Nephron progenitor cell (in vitro differentiated cells): ENCODE measurements around the gene HLA-DOA.

Experiments used
- DNase-seq: peaks from one replicate; pipeline ENCODE4 v3.0.0; 2021
- H3K27ac Mint-ChIP-seq: 2 replicates; pipeline ENCODE4 v1.8.0; 2021; ENCODE audit warnings: mild to moderate bottlenecking, moderate library complexity, mixed read lengths
- H3K27me3 Mint-ChIP-seq: 2 replicates; pipeline ENCODE4 v1.8.0; 2021; ENCODE audit warnings: mild to moderate bottlenecking, low read depth, mixed read lengths; ENCODE audit not compliant: poor library complexity
- H3K36me3 Mint-ChIP-seq: 2 replicates; pipeline ENCODE4 v1.8.0; 2021; ENCODE audit warnings: low read depth, mixed read lengths
- H3K4me1 Mint-ChIP-seq: 2 replicates; pipeline ENCODE4 v1.8.0; 2021; ENCODE audit warnings: mixed read lengths
- H3K4me3 Mint-ChIP-seq: 2 replicates; pipeline ENCODE4 v1.8.0; 2021; ENCODE audit warnings: mild to moderate bottlenecking, moderate library complexity, mixed read lengths
- H3K9me3 Mint-ChIP-seq: 2 replicates; pipeline ENCODE4 v1.8.0; 2021; ENCODE audit warnings: mild to moderate bottlenecking, moderate library complexity, mixed read lengths
- CTCF ChIP-seq: fragments of 200-600 bp; sonication (generic); IDR thresholded peaks from 2 replicates; pipeline ENCODE4 v1.5.0; 2021; ENCODE audit warnings: antibody characterized with exemption

HLA-DOA gene

GRCh38 chr6:32967151-32968091 is 42.0 kb downstream of the HLA-DOA start:
- peaks cover 3% of the 10 kb centered on the region for H3K36me3 Mint-ChIP-seq
- peak overlapping the region; percentile 94 for H3K27ac Mint-ChIP-seq
- peak; percentile 36 for TF ChIP-seq CTCF
- H3K9me3 Mint-ChIP-seq = no peaks in the 10 kb centered on the region
- H3K27me3 Mint-ChIP-seq = no peaks in the 10 kb centered on the region
- DNase-seq = no peak
- peaks cover 31% of the 10 kb centered on the region for H3K4me1 Mint-ChIP-seq
- H3K4me3 Mint-ChIP-seq = peak overlapping the region; percentile 82

- Mint-ChIP-seq H3K4me1 (peaks cover 31% of the 10 kb centered on the region), H3K27me3 (no peaks in the 10 kb centered on the region), H3K4me3 (no peak overlapping the region), H3K9me3 (peaks cover 12% of the 10 kb centered on the region), H3K36me3 (peaks cover 14% of the 10 kb centered on the region), H3K27ac (no peak overlapping the region)
- no peak for DNase-seq
- TF ChIP-seq CTCF = no peak
Measured at GRCh38 chr6:32964776-32965175, 44.6 kb downstream of the HLA-DOA start.

- peaks cover 12% of the 10 kb centered on the region for H3K9me3 Mint-ChIP-seq
- no peak overlapping the region for H3K27ac Mint-ChIP-seq
- peaks cover 14% of the 10 kb centered on the region for H3K36me3 Mint-ChIP-seq
- H3K4me3 Mint-ChIP-seq = no peak overlapping the region
- DNase-seq = no peak
- no peaks in the 10 kb centered on the region for H3K27me3 Mint-ChIP-seq
- no peak for TF ChIP-seq CTCF
- H3K4me1 Mint-ChIP-seq = peaks cover 31% of the 10 kb centered on the region
Measured at GRCh38 chr6:32963866-32964265, 45.5 kb downstream of the HLA-DOA start.

GRCh38 chr6:32962213-32962826 is 47.1 kb downstream of the HLA-DOA start:
- Mint-ChIP-seq H3K27me3 (no peaks in the 10 kb centered on the region), H3K4me3 (no peak overlapping the region), H3K4me1 (peaks cover 25% of the 10 kb centered on the region), H3K27ac (no peak overlapping the region), H3K36me3 (peaks cover 18% of the 10 kb centered on the region), H3K9me3 (peaks cover 12% of the 10 kb centered on the region)
- DNase-seq = no peak
- TF ChIP-seq CTCF = no peak

- Mint-ChIP-seq H3K4me1 (peaks cover 12% of the 10 kb centered on the region), H3K27ac (no peak overlapping the region), H3K36me3 (peaks cover 18% of the 10 kb centered on the region), H3K9me3 (peaks cover 12% of the 10 kb centered on the region), H3K27me3 (peaks cover 3% of the 10 kb centered on the region), H3K4me3 (no peak overlapping the region)
- TF ChIP-seq CTCF = no peak
- DNase-seq = no peak
Measured at GRCh38 chr6:32960563-32960962, 48.8 kb downstream of the HLA-DOA start.
